Endothelial cell of umbilical vein (primary cell): ENCODE measurements around the gene BAG1. TPM values are rescaled to one million over a fixed set of nuclear protein-coding genes. Genes with fewer than 3 reads are reported as not detected.

Experiments used
- BruUV-seq: library from RNA; stranded (reverse); fragments of 400-500 nt; replicated peaks from 2 replicates; lab custom pipeline; 2021; lab: Mats Ljungman, UMichigan
- CTCF ChIA-PET: fragments of 300-600, 350-600 bp; sonication (Branson Sonifier 250); formaldehyde crosslinking; loops from one replicate; lab custom pipeline; 2021; ENCODE audit warnings: antibody characterized with exemption, inconsistent platforms; lab: Charles Lee
- POLR2A ChIA-PET: fragments of 300-600, 350-600 bp; sonication (Branson Sonifier 250); formaldehyde crosslinking; loops from one replicate; lab custom pipeline; 2021; ENCODE audit warnings: antibody characterized with exemption, inconsistent platforms; lab: Charles Lee
- DNase-seq: peaks from one replicate; pipeline ENCODE4 v3.0.0-alpha.2; 2011; ENCODE audit warnings: low read depth, low spot score
- FAIRE-seq: peaks from 2 replicates; lab custom pipeline; 2011; peaks lifted over from hg19 to GRCh38; lab: Jason Lieb, UNC
- H2AFZ ChIP-seq: 2 replicates; pipeline ENCODE4 v1.6.0; 2012; ENCODE audit warnings: low read depth, low read length, control low read depth, inconsistent platforms
- H3K27ac ChIP-seq: 2 replicates; pipeline ENCODE4 v1.5.1; 2011; ENCODE audit warnings: low read depth, mild to moderate bottlenecking, control low read depth, low read length, moderate library complexity; ENCODE audit not compliant: insufficient read depth
- H3K27me3 ChIP-seq, 2 experiments: 2 replicates each; pipeline versions ENCODE4 v1.6.0 to v1.6.1; 2011; ENCODE audit warnings: low read length in 2 of 2, mixed read lengths in 1 of 2; ENCODE audit not compliant: control insufficient read depth in 2 of 2, insufficient read depth in 2 of 2
- H3K36me3 ChIP-seq, 2 experiments: 2 replicates in 1 of 2; 3 replicates in 1 of 2; pipeline ENCODE4 v1.5.1; 2011; ENCODE audit warnings: low read length in 2 of 2, mild to moderate bottlenecking in 1 of 2, moderate library complexity in 1 of 2; ENCODE audit not compliant: control insufficient read depth in 2 of 2, insufficient read depth in 2 of 2; ENCODE audit errors: extremely low read depth in 1 of 2
- H3K4me1 ChIP-seq: 3 replicates; pipeline ENCODE4 v1.5.1; 2011; ENCODE audit warnings: mild to moderate bottlenecking, low read length; ENCODE audit not compliant: control insufficient read depth, insufficient read depth; ENCODE audit errors: extremely low read depth
- H3K4me2 ChIP-seq: 2 replicates; pipeline ENCODE4 v1.6.1; 2011; ENCODE audit warnings: low read length, control low read depth, mixed read lengths; ENCODE audit not compliant: insufficient read depth
- H3K4me3 ChIP-seq, 3 experiments: fragments of 200-600 bp in 1 of 3; sonication (generic), shearing (Covaris generic) in 1 of 3; replicated peaks in 1 of 3; 2 replicates each; pipeline ENCODE4 v1.5.1; 2011 to 2016; ENCODE audit warnings: control low read depth in 3 of 3, low read length in 3 of 3, mild to moderate bottlenecking in 2 of 3, inconsistent platforms in 1 of 3, low read depth in 1 of 3, moderate library complexity in 1 of 3; ENCODE audit not compliant: insufficient read depth in 1 of 3
- H3K79me2 ChIP-seq: 2 replicates; pipeline ENCODE4 v1.6.0; 2012; ENCODE audit warnings: low read length, inconsistent platforms; ENCODE audit not compliant: control insufficient read depth, insufficient read depth
- H3K9ac ChIP-seq: replicated peaks from 2 replicates; pipeline ENCODE3; 2011; ENCODE audit warnings: low read length, control low read depth; ENCODE audit not compliant: insufficient read depth; ENCODE audit errors: extremely low read depth
- H3K9me1 ChIP-seq: replicated peaks from 3 replicates; pipeline ENCODE4 v1.6.0; 2011; ENCODE audit warnings: mild to moderate bottlenecking, low read length; ENCODE audit not compliant: control insufficient read depth, insufficient read depth; ENCODE audit errors: extremely low read depth
- H3K9me3 ChIP-seq: replicated peaks from 2 replicates; pipeline ENCODE4 v1.5.1; 2012; ENCODE audit warnings: low read length, inconsistent platforms; ENCODE audit not compliant: control insufficient read depth, insufficient read depth
- H4K20me1 ChIP-seq: replicated peaks from 2 replicates; pipeline ENCODE3; 2011; ENCODE audit warnings: mild to moderate bottlenecking, low read length; ENCODE audit not compliant: control insufficient read depth, insufficient read depth; ENCODE audit errors: extremely low read depth
- CTCF ChIP-seq, 2 donors: IDR thresholded peaks; 1 replicate in 1 of 2; 2 replicates in 1 of 2; pipeline ENCODE4 v1.5.1; 2011; ENCODE audit warnings: low read length in 2 of 2, mild to moderate bottlenecking in 2 of 2, moderate library complexity in 2 of 2, control low read depth in 1 of 2, inconsistent platforms in 1 of 2, low read depth in 1 of 2; ENCODE audit not compliant: insufficient read depth in 1 of 2; ENCODE audit errors: extremely low read depth in 1 of 2
- EZH2 ChIP-seq: IDR thresholded peaks from 2 replicates; pipeline ENCODE4 v1.6.1; 2012; ENCODE audit warnings: borderline replicate concordance, low read depth, mild to moderate bottlenecking, moderate library complexity, low read length, inconsistent platforms; ENCODE audit not compliant: severe bottlenecking
- FOS ChIP-seq: IDR thresholded peaks from 2 replicates; pipeline ENCODE4 v1.6.1; 2011; ENCODE audit warnings: mild to moderate bottlenecking, low read length, moderate library complexity, borderline replicate concordance; ENCODE audit not compliant: insufficient read depth
- GATA2 ChIP-seq: IDR thresholded peaks from 2 replicates; pipeline ENCODE4 v1.7.0; 2011; ENCODE audit warnings: low read depth, mild to moderate bottlenecking, moderate library complexity, mixed read lengths, low read length; ENCODE audit not compliant: insufficient read length, insufficient read depth
- JUN ChIP-seq: IDR thresholded peaks from 2 replicates; pipeline ENCODE4 v1.6.1; 2011; ENCODE audit warnings: borderline replicate concordance, low read depth; ENCODE audit not compliant: insufficient read length, insufficient read depth
- MAX ChIP-seq: IDR thresholded peaks from 2 replicates; pipeline ENCODE4 v1.6.1; 2011; ENCODE audit not compliant: insufficient read depth, insufficient read length
- MYC ChIP-seq: IDR thresholded peaks from one replicate; pipeline ENCODE4 v1.6.1; 2011; ENCODE audit warnings: mild to moderate bottlenecking, low read depth, low read length
- POLR2A ChIP-seq: IDR thresholded peaks from 2 replicates; pipeline ENCODE4 v1.6.1; 2012; ENCODE audit warnings: low read depth, mild to moderate bottlenecking, control low read depth, low read length
- POLR2AphosphoS5 ChIP-seq: IDR thresholded peaks from 2 replicates; pipeline ENCODE4 v1.6.1; 2012; ENCODE audit warnings: low read depth, mild to moderate bottlenecking, control low read depth, low read length, moderate library complexity; ENCODE audit not compliant: insufficient read depth
- dilution Hi-C: fragments of 300-500 bp; cut with MboI; formaldehyde crosslinking; loops from one replicate; pipeline ENCODE4 v1.15.0; 2019; ENCODE audit warnings: low sequenced_read_pairs; ENCODE audit not compliant: extremely low pct_ligation_motif_present
- intact Hi-C: fragments of 100-400 bp; cut with micrococcal nuclease; formaldehyde crosslinking; loops from one replicate; pipeline ENCODE4 v1.10.0; 2022
- polyA plus RNA-seq, 4 experiments: library from polyadenylated mRNA; depleted of rRNA in 3 of 4; stranded (reverse) in 3 of 4; unstranded in 1 of 4; fragments of >200 nt; gene quantifications; 2 replicates each; pipeline versions ENCODE4 v1.2.1 to v1.2.3, GENCODE V29; 2011 to 2012; ENCODE audit warnings: missing spikeins in 1 of 4
- total RNA-seq: library from RNA; stranded (reverse); gene quantifications from 2 replicates; pipeline ENCODE4 v1.2.3, GENCODE V29; 2021

Gene BAG1
- total and polyA plus RNA-seq, 2 donors (not counting 3 experiments of a cell fraction or from before 2014, with no cell fraction given) = 44.6 to 87.4 TPM

GRCh38 chr9:33289936-33290246, 25.4 kb upstream of the BAG1 start:
- FAIRE-seq = no peak
- Histone ChIP-seq H3K4me3 (peak overlapping the region; percentile 57 to 79 (median 78)), H3K9me1 (no peaks in the 10 kb centered on the region), H3K4me1 (peaks cover 13% of the 10 kb centered on the region), H3K9ac (peak overlapping the region; percentile 100), H3K4me2 (peak overlapping the region; percentile 95), H3K36me3 (peaks cover 0 to 4% of the 10 kb centered on the region in 2 experiments), H3K27ac (peak overlapping the region; percentile 92), H3K9me3 (no peaks in the 10 kb centered on the region), H3K27me3 (no peaks in the 10 kb centered on the region), H3K79me2 (peaks cover 33% of the 10 kb centered on the region), H2AFZ (peak overlapping the region; percentile 58), H4K20me1 (no peaks in the 10 kb centered on the region)
- ChIA-PET POLR2A (interaction anchor here (0.6 to 1.6 kb wide), 11 partner anchors 17 to 488 kb away, joined by 3 to 13 read pairs (median 5); partner anchors contain the start of genes BAG1, CHMP5 and NOL6), CTCF (interaction anchor here (0.6 to 2.8 kb wide), 15 partner anchors 17 to 334 kb away, joined by 3 to 31 read pairs (median 5); no protein-coding TSS in a partner anchor)
- DNase-seq = no peak
- no peak for TF ChIP-seq FOS
- TF ChIP-seq MAX = no peak
- no peak for TF ChIP-seq CTCF (IDR thresholded peaks at IDR 0.05; ENCODE audit: extremely low read depth in 1 of 2, insufficient read depth in 1 of 2, low read depth in 1 of 2, low read length in 2 of 2)
- TF ChIP-seq MYC = no peak
- TF ChIP-seq GATA2 = no peak
- no peak for TF ChIP-seq POLR2A
- no peak for TF ChIP-seq POLR2AphosphoS5
- no peak for TF ChIP-seq EZH2
- TF ChIP-seq JUN = no peak
- TSS peak; percentile 97 for BruUV-seq
- dilution Hi-C loops (no loop called here), intact Hi-C loops (loop anchor here (1.0 to 5.0 kb wide), 9 partner anchors 26 to 432 kb away; partner anchors contain the start of genes AQP7 and BAG1)
